ENCODE data around the gene TEX264.
"Not testable (repeated sequence)": the region's sequence is repeated elsewhere in the genome, so short reads cannot be mapped to it uniquely, and the experiment has no call there.

The TEX264 gene

GRCh38 chr3:51735039-51735438 is 64.0 kb downstream of the TEX264 start:
- no peak for FAIRE-seq

GRCh38 chr3:51735950-51736349 is 64.9 kb downstream of the TEX264 start:
- DNase-seq (ENCODE audit: extremely low spot score, insufficient read length, low read depth) (no peak), FAIRE-seq (no peak)

More at GRCh38 chr3:51735039-51735438, 64.0 kb downstream of the TEX264 start:
- no peak for DNase-seq (ENCODE audit: extremely low spot score, insufficient read length, low read depth)

GRCh38 chr3:51739110-51739509 is 68.1 kb downstream of the TEX264 start:
- FAIRE-seq (no peak), DNase-seq (ENCODE audit: extremely low spot score, insufficient read length, low read depth) (no peak)

GRCh38 chr3:51742320-51742719 is 71.3 kb downstream of the TEX264 start:
- DNase-seq (ENCODE audit: extremely low spot score, insufficient read length, low read depth); FAIRE-seq: not testable (repeated sequence)

- not testable (repeated sequence) for FAIRE-seq; DNase-seq (ENCODE audit: extremely low spot score, insufficient read length, low read depth)
Observed at GRCh38 chr3:51742978-51743377, 71.9 kb downstream of the TEX264 start.

GRCh38 chr3:51747840-51748239 is 76.8 kb downstream of the TEX264 start:
- FAIRE-seq (no peak), DNase-seq (ENCODE audit: extremely low spot score, insufficient read length, low read depth) (no peak)

GRCh38 chr3:51748327-51748726 is 77.3 kb downstream of the TEX264 start:
- DNase-seq (ENCODE audit: extremely low spot score, insufficient read length, low read depth) (no peak), FAIRE-seq (no peak)

- DNase-seq (ENCODE audit: extremely low spot score, insufficient read length, low read depth): no peak
- no peak for FAIRE-seq
Observed at GRCh38 chr3:51750878-51751277, 79.8 kb downstream of the TEX264 start.

GRCh38 chr3:51751287-51751686 is 80.2 kb downstream of the TEX264 start:
- DNase-seq (ENCODE audit: extremely low spot score, insufficient read length, low read depth): no peak
- peak; percentile 58 for FAIRE-seq

All from GM18507 (cell line).